ENCODE results near the gene BMP7. TPM values are rescaled to one million over a fixed set of nuclear protein-coding genes. Genes with fewer than 3 reads are reported as not detected.

Gene BMP7
- total and polyA plus RNA-seq, 9 of the 15 experiments (the other 6 are each of a cell fraction or from before 2014, with no cell fraction given): 0.18 TPM; not detected in 8

- in situ Hi-C loops (cut with MboI) (no loop called here), intact Hi-C loops (cut with micrococcal nuclease) (no loop called here)
- Histone ChIP-seq H3K9me1 (ENCODE audit: control insufficient read depth, insufficient read depth, low read length) (no peaks in the 10 kb centered on the region), H2AFZ (ENCODE audit: low read depth, low read length) (no peak overlapping the region), H3K36me3 (ENCODE audit: control insufficient read depth, insufficient read depth, low read length) (no peaks in the 10 kb centered on the region), H3K9me3 (replicated peaks; ENCODE audit: control insufficient read depth, insufficient read depth, low read depth, low read length) (no peaks in the 10 kb centered on the region), H3K4me2 (ENCODE audit: insufficient read depth, low read length) (no peak overlapping the region), H3K4me3 (no peak overlapping the region), H3K4me1 (replicated peaks in 1 of 2; ENCODE audit: control insufficient read depth in 2 of 2, insufficient read depth in 2 of 2, low read length in 2 of 2) (peaks cover 0 to 7% of the 10 kb centered on the region in 2 experiments; a peak in 1 of 5 replicates), H3K9ac (ENCODE audit: insufficient read depth in 1 of 2, low read depth in 2 of 2, low read length in 2 of 2) (no peak overlapping the region), H4K20me1 (replicated peaks; ENCODE audit: control insufficient read depth, insufficient read depth, low read length) (0 out of 2 replicates have a peak, but pooled peaks cover 9% of the 10 kb centered on the region), H3K27ac (ENCODE audit: extremely low read depth, low read depth, low read length) (no peak overlapping the region), H3K79me2 (ENCODE audit: control insufficient read depth, insufficient read depth, low read length) (no peaks in the 10 kb centered on the region), H3K27me3 (ENCODE audit: control insufficient read depth in 2 of 2, insufficient read depth in 2 of 2, low read length in 2 of 2) (peaks cover 47 to 72% of the 10 kb centered on the region in 2 experiments)
- no TSS peak for BruUV-seq (replicated peaks)
- CTCF ChIA-PET (ENCODE audit: low intra/inter-chr PET ratio): no interaction called here
- ATAC-seq (no peak), DNase-seq (ENCODE audit: extremely low read depth in 1 of 4, low spot score in 3 of 4) (no peak), FAIRE-seq (no peak)
- no peak for TF ChIP-seq JUN (IDR thresholded peaks at IDR 0.05; ENCODE audit: borderline replicate concordance, low read depth, low read length)
- TF ChIP-seq JUN (CRISPR knock-in tag; IDR thresholded peaks at IDR 0.05; ENCODE audit: borderline replicate concordance): no peak
- no peak for TF ChIP-seq HDAC2 (IDR thresholded peaks at IDR 0.05)
- TF ChIP-seq NRF1 (conservative IDR thresholded peaks at IDR 0.05 in 1 of 2, IDR thresholded peaks at IDR 0.05 in 1 of 2): peak in 1 of 2 experiments; percentile 17; a peak in 1 of 4 replicates
- TF ChIP-seq ZBTB11 (CRISPR knock-in tag; IDR thresholded peaks at IDR 0.05): peak in 1 of 3 experiments; percentile 82; a peak in 2 of 6 replicates
- under 1% methylated on average over 23 of the region's 23 CpGs for WGBS (ENCODE audit: insufficient coverage, low coverage, missing lambda C conversion rate)
- POLR2A ChIA-PET: interaction anchor here (0.6 kb wide), 1 partner anchor 12 kb away, joined by 3 read pairs; no protein-coding TSS in a partner anchor
These were observed 56.2 kb downstream of the BMP7 start for GRCh38 chr20:57210054-57210910.

Measured in K562 (cell line).